HG03460 (cell line): Measurements from ENCODE around the gene DRD1.
"Not testable (repeated sequence)": the region's sequence is repeated elsewhere in the genome, so short reads cannot be mapped to it uniquely, and the experiment has no call there.

ENCODE experiments used
- ATAC-seq: cut with Tn5 transposase; IDR thresholded peaks from one replicate; pipeline ENCODE4 v1.9.1; 2021; ENCODE audit not compliant: unreplicated experiment

DRD1 gene

GRCh38 chr5:175434800-175435199, 9.2 kb downstream of the DRD1 start:
- ATAC-seq = no peak

DNA sequence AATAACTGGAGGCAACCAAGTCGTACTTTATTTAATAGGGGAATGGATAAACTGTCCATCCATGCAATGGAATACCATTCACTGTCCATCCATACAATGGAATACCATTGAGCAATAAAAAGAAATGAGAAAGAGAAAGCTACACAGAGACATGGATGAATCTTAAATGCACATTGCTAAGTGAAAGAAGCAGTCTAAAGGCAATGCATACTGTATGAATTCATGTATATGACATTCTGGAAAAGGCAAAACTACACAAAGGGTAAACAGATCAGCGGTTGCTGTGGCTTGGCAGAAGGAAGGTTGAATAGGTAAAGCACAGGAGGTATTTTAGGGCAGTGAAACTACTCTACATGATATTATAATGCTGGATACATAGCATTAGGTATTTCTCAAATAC, 16.2 kb downstream of the DRD1 start:
- ATAC-seq = no peak

- ATAC-seq = not testable (repeated sequence)
Observed at GRCh38 chr5:175424594-175424993, 19.4 kb downstream of the DRD1 start.

- ATAC-seq = no peak
Observed at GRCh38 chr5:175422058-175422457, 21.9 kb downstream of the DRD1 start.

- ATAC-seq = no peak
Observed at GRCh38 chr5:175420383-175420782, 23.6 kb downstream of the DRD1 start.

GRCh38 chr5:175418251-175418650, 25.7 kb downstream of the DRD1 start:
- ATAC-seq = no peak

DNA sequence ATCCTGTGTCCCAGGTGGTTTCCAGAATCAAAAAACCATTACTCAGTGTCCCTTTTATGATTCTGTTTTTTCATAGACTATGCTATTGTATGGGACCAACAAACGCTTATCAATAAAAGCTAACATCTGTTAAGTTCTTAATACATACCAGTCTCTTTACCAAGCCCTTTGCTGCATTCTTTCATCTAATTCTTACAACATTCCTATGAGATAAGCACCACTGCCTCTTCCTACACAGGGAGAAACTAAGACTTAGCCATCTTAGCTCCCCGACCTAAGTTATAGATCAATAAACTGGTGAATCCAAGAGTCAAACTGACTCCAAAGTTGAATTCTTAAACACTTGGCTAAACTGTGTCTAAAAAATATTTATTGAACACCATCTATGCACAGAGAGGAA, 26.6 kb downstream of the DRD1 start:
- no peak for ATAC-seq

GRCh38 chr5:175415303-175415702, 28.7 kb downstream of the DRD1 start:
- ATAC-seq = no peak

DNA sequence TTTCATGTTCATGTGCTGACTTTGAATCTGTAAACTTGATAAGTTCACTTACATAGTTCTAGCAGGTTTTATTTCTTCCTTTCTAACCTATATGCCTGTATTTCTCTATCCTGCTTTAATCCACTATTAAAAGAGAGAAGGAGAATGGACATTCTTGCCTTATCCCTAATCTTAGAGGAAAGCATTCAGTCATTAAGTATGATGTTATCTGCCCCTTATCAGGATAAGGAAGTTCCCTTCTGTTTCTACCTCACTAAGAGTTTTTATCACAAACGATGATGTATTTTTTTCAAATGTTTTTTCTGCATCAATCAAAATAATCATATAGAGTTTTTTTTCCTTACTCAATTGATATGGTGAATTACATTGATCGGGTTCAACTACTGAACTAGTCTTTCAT, 33.1 kb downstream of the DRD1 start:
- ATAC-seq = no peak

DNA sequence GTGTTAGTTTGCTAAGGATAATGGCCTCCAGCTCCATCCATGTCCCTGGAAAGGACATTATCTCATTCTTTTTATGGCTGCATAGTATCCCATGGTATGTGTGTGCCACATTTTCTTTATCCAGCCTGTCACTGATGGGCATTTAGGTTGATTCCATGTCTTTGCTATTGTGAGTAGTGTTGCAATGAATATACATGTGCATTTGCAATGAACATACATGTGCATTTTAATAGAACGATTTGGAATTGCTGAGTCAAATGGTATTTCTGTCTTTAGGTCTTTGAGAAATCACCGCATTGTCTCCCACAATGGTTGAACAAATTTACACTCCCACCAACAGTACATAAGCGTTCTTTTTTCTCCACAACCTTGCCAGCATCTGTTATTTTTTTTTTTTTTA, 37.7 kb downstream of the DRD1 start:
- no peak for ATAC-seq

DNA sequence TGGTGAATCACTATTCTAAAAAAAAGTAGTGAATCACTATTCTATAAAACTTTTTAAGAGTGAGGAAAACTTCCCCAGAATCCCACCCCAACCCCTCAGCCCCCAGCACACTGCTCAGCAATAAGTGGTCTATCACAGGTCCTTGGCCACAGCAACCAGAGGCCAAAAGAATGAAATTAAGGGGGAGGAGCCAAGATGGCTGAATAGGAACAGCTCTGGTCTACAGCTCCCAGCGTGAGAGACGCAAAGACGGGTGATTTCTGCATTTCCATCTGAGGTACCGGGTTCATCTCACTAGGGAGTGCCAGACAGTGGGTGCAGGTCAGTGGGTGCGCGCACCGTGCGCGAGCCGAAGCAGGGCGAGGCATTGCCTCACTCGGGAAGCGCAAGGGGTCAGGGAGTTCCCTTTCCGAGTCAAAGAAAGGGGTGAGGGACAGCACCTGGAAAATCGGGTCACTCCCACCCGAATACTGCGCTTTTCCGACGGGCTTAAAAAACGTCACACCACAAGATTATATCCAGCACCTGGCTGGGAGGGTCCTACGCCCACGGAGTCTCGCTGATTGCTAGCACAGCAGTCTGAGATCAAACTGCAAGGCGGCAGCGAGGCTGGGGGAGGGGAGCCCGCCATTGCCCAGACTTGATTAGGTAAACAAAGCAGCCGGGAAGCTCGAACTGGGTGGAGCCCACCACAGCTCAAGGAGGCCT, 46.2 kb downstream of the DRD1 start:
- not testable (repeated sequence) for ATAC-seq

GRCh38 chr5:175395430-175395829, 48.6 kb downstream of the DRD1 start:
- not testable (repeated sequence) for ATAC-seq

- no peak for ATAC-seq
Observed at GRCh38 chr5:175394601-175395000, 49.4 kb downstream of the DRD1 start.

- no peak for ATAC-seq
Observed at GRCh38 chr5:175393897-175394296, 50.1 kb downstream of the DRD1 start.

DNA sequence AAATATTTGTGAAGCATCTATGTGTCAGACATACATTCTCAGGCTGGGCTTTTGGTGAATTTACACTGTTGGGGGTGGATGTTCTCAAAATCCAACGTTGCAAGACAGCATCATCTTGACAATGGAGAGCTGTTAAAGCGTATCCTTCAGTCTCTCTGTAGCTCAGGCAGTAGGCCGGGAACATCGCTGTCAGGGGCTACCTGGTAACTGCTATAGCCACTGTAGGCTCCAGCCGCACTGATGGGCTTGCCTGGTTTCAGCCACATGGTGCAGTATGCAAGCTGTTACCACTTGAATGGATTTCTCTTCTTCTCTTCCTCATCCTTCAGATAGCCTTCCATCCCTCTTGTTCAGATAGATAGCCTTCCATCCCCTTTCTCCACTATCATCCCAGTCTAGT, 51.7 kb downstream of the DRD1 start:
- no peak for ATAC-seq

DNA sequence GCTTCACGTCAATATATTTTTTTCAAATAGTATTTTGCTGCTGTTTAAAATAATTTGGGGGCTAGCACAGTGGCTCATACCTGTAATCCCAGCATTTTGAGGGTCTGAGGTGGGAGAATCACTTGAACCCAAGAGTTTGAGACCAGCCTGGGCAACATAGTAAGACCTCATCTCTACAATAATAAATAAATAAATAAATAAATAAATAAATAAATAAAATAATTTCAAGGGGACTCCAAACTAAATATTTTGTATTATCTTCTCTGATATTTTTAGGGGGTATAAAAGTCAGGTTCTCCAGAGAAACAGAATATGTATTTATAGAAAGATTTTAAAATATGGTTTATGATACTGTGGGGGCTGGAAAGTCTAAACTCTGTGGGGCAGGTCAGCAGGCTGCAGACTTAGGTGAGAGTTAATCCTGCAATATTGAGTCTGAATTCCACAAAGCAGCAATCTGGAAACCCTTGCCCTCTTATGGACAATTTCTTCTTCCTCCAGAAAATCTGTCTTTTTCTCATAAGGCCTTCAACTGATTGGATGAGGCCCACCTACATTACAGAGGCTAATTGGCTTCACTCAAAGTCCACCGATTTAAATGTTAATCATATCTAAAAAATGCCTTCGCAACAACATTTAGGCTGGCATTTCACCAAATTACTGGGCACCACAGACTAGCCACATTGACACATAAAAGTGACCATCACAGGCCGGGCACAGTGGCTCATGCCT, 53.5 kb downstream of the DRD1 start:
- ATAC-seq = no peak
